Measurements from ENCODE around the gene ZNF423.

DNA sequence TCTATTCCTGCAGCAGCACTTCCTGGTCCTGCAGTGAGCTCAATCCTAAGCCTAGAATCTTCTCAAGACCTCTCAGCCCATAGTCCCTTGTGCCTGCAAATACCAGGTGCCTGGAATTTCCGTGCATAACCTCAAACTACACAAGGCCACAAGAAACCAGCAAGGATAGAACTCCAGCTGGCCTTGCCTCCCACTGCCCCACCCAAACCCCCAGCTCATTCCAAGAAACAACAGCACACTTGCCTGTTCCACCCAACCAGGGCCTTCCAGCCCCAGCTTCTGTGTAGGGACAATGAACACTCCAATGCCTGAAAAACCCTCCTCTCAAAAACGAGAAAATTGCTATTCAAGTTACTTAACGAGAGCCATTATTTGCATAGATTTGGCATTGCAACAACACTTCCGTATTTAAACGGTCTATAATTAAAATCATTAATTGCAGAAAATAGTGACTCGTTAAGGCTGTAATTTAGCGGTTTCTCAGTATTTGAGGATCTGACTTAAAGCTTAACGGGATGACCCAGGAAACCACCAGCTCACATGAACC lies 335.3 kb downstream of the ZNF423 start:
- TF ChIP-seq, protein P1, sequence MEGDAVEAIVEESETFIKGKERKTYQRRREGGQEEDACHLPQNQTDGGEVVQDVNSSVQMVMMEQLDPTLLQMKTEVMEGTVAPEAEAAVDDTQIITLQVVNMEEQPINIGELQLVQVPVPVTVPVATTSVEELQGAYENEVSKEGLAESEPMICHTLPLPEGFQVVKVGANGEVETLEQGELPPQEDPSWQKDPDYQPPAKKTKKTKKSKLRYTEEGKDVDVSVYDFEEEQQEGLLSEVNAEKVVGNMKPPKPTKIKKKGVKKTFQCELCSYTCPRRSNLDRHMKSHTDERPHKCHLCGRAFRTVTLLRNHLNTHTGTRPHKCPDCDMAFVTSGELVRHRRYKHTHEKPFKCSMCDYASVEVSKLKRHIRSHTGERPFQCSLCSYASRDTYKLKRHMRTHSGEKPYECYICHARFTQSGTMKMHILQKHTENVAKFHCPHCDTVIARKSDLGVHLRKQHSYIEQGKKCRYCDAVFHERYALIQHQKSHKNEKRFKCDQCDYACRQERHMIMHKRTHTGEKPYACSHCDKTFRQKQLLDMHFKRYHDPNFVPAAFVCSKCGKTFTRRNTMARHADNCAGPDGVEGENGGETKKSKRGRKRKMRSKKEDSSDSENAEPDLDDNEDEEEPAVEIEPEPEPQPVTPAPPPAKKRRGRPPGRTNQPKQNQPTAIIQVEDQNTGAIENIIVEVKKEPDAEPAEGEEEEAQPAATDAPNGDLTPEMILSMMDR (IDR thresholded peaks at IDR 0.05), result no peak
- no peak for TF ChIP-seq POLR2A (IDR thresholded peaks at IDR 0.05)

All from Peyer's patch (tissue), 4 donors.